Osteocyte (in vitro differentiated cells): ENCODE data around the gene KREMEN2. TPM values are rescaled to one million over a fixed set of nuclear protein-coding genes. Genes with fewer than 3 reads are reported as not detected.

Source experiments
- DNase-seq: peaks from one replicate; pipeline ENCODE4 v3.0.0; 2021; ENCODE audit warnings: mixed read lengths; ENCODE audit not compliant: unreplicated experiment; ENCODE audit errors: extremely low spot score
- H3K27ac Mint-ChIP-seq: one replicate; pipeline ENCODE4 v1.8.0; 2021; ENCODE audit warnings: mild to moderate bottlenecking, mixed read lengths; ENCODE audit not compliant: unreplicated experiment
- H3K27me3 Mint-ChIP-seq: one replicate; pipeline ENCODE4 v1.8.0; 2021; ENCODE audit warnings: mixed read lengths; ENCODE audit not compliant: unreplicated experiment
- H3K36me3 Mint-ChIP-seq: one replicate; pipeline ENCODE4 v1.8.0; 2021; ENCODE audit warnings: mixed read lengths; ENCODE audit not compliant: unreplicated experiment
- H3K4me1 Mint-ChIP-seq: one replicate; pipeline ENCODE4 v1.8.0; 2021; ENCODE audit warnings: mixed read lengths; ENCODE audit not compliant: unreplicated experiment
- H3K4me3 Mint-ChIP-seq: one replicate; pipeline ENCODE4 v1.8.0; 2021; ENCODE audit warnings: mild to moderate bottlenecking, moderate library complexity, mixed read lengths; ENCODE audit not compliant: unreplicated experiment
- H3K9me3 Mint-ChIP-seq: one replicate; pipeline ENCODE4 v1.8.0; 2021; ENCODE audit warnings: mixed read lengths; ENCODE audit not compliant: unreplicated experiment
- total RNA-seq: library from RNA; stranded (reverse); gene quantifications from 2 replicates; pipeline ENCODE4 v1.2.1, GENCODE V29; 2021
- TF ChIP-seq, protein P1 (sequence below): fragments of 200-600 bp; sonication (generic); IDR thresholded peaks from 2 replicates; pipeline ENCODE4 v1.5.0; 2021; ENCODE audit warnings: antibody characterized with exemption, mild to moderate bottlenecking, moderate library complexity

The KREMEN2 gene
- total RNA-seq, 1 donor from 2014 or later: not detected

DNA sequence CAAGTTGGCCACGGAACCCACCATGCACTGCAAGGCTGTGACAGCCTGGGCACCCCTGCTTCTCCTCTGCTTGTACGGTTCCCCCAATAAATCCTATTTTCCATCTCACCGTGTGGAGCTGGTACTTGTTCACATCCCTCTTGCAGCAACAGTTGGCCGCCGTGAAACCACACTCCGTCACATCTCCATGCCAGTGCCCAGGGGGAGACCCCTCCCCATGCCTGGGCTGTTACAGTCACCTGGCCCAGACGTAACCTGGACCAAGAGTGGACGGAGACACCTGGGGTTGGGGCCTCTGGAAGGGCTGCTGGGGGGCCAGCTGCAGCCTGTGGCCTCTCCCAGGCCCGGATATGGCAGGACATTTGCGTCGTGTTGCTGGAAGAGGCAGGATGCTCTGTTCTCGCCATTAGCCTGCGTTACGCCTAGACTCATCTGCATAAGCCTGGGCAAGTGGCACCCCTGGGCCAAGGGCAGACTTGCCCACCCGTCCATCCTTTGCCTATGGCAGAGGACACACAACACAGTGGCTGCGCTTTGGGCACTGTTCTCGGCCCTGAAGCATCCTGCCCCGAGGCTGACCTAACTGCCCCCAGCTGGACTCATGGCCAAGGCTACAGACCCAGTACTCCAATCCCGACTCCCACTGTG is 14.2 kb upstream of the KREMEN2 start:
- no peak overlapping the region for H3K4me3 Mint-ChIP-seq
- DNase-seq: no peak

DNA sequence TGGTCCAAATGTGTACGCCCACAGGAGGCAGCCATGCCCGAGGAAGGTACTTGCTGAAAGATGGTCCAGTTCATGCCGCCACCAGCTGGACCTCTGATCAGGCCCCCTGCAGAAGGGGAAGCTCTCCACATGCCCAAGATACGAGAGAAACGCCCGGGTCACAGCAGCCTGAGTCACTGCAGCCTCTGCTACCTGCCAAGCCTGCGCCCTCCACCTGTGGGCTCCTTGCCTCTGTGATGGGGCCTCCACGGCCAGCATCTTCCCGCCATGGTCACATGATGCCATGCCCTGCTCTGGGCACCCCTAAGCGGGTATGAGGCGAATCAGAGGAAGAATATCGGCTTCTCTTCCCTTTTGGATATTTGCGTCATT is 13.7 kb upstream of the KREMEN2 start:
- Mint-ChIP-seq H3K36me3 (peaks cover 17% of the 10 kb centered on the region), H3K9me3 (no peaks in the 10 kb centered on the region), H3K4me3 (no peak overlapping the region), H3K27ac (no peak overlapping the region), H3K4me1 (no peaks in the 10 kb centered on the region), H3K27me3 (no peaks in the 10 kb centered on the region)
- TF ChIP-seq, protein P1, sequence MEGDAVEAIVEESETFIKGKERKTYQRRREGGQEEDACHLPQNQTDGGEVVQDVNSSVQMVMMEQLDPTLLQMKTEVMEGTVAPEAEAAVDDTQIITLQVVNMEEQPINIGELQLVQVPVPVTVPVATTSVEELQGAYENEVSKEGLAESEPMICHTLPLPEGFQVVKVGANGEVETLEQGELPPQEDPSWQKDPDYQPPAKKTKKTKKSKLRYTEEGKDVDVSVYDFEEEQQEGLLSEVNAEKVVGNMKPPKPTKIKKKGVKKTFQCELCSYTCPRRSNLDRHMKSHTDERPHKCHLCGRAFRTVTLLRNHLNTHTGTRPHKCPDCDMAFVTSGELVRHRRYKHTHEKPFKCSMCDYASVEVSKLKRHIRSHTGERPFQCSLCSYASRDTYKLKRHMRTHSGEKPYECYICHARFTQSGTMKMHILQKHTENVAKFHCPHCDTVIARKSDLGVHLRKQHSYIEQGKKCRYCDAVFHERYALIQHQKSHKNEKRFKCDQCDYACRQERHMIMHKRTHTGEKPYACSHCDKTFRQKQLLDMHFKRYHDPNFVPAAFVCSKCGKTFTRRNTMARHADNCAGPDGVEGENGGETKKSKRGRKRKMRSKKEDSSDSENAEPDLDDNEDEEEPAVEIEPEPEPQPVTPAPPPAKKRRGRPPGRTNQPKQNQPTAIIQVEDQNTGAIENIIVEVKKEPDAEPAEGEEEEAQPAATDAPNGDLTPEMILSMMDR: no peak
- DNase-seq: no peak

More for the DNA sequence above, 14.2 kb upstream of the KREMEN2 start:
- H3K27me3 Mint-ChIP-seq: no peaks in the 10 kb centered on the region
- peaks cover 17% of the 10 kb centered on the region for H3K36me3 Mint-ChIP-seq
- H3K4me1 Mint-ChIP-seq: no peaks in the 10 kb centered on the region
- no peaks in the 10 kb centered on the region for H3K9me3 Mint-ChIP-seq
- H3K27ac Mint-ChIP-seq: no peak overlapping the region
- TF ChIP-seq, protein P1: no peak

DNA sequence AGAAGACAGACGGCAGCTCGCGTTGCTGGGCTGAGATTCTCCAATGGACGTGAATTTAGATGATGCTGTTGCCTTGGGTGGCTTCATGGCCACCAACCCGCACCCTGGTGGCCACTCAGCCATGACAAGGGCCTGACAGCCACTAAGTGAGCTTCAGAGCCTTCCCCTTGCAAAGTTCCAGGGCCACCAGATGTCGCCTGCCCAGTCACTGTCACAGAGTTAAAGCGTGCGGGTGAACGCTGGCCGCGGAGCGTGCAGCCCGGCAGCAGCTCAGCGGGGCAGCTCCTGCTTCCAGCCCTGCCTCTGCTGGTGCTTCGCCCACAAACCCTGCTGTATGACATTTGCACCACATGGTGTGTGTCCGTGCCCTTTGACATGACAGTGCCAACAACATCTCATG is 13.3 kb upstream of the KREMEN2 start:
- peaks cover 17% of the 10 kb centered on the region for H3K36me3 Mint-ChIP-seq
- no peaks in the 10 kb centered on the region for H3K27me3 Mint-ChIP-seq
- TF ChIP-seq, protein P1: no peak
- no peak for DNase-seq
- no peak overlapping the region for H3K4me3 Mint-ChIP-seq
- H3K9me3 Mint-ChIP-seq: no peaks in the 10 kb centered on the region
- H3K4me1 Mint-ChIP-seq: no peaks in the 10 kb centered on the region
- no peak overlapping the region for H3K27ac Mint-ChIP-seq

DNA sequence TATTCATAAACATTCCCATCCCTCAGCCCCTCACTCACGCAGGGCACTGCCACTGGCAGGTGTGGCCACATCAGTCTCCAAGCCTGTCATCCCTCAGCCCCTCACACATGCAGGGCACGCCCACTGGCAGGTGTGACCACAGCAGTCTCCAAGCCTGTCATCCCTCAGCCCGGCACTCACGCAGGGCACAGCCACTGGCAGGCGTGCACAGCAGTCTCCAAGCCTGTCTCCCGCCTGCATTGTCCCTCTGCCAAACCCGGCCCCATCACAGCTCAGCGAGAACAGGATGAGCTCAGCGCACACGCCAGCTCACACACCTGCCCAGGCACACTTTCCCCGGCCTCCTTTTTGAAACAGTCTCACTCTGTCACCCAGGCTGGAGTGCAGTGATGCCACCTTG is 11.4 kb upstream of the KREMEN2 start:
- H3K36me3 Mint-ChIP-seq: peaks cover 10% of the 10 kb centered on the region
- H3K4me3 Mint-ChIP-seq: no peak overlapping the region
- peaks cover 2% of the 10 kb centered on the region for H3K27me3 Mint-ChIP-seq
- TF ChIP-seq, protein P1: no peak
- H3K27ac Mint-ChIP-seq: no peak overlapping the region
- H3K4me1 Mint-ChIP-seq: no peaks in the 10 kb centered on the region
- H3K9me3 Mint-ChIP-seq: no peaks in the 10 kb centered on the region
- DNase-seq: no peak

DNA sequence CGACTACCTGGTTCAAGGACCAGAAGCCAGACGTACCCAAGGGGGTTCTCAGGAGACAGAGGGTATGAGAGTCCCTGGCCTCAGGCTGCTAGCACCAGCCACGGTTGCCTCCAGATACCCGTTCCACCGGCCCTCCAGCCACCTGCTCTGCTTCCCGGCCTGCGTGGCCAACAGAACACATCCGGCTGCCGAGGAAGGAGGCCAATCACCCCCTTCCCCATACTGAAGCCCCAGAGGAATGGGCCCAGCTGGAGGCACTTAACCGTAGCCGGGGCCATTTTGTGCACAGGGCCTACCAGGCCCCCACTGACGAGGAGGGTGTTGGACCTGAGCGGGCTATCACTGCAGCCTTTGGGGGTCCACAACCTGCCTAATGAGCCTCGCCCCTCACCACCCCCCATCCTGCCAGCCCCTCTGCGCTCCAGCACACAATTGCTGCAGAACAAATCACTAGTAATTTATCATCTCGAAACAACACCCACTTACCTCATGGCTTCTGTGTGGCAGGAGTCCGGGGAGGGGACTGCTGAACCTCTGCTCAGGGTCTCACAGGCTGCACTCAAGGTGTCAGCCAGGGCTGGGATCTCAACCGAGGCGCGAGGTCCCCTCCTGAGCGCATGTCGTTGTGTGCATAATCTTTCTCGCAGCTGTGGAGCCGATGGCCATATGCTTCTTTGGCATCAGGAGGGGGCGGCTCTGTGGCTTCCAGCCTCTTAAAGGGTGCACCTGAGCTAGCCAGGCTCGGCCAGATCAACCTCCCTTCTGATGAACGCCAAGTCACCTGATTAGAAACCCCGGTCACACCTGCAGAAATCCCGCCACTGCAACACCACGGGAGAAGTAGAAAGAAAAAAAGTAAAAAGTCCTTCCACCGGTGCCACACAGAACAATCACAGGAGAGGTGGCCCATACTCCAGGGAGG is 10.1 kb upstream of the KREMEN2 start:
- Mint-ChIP-seq H3K9me3 (no peaks in the 10 kb centered on the region), H3K4me1 (no peaks in the 10 kb centered on the region), H3K36me3 (peaks cover 7% of the 10 kb centered on the region), H3K4me3 (no peak overlapping the region), H3K27me3 (peaks cover 3% of the 10 kb centered on the region), H3K27ac (no peak overlapping the region)
- TF ChIP-seq, protein P1: no peak
- DNase-seq: no peak
